Inferior parietal cortex (tissue), 1 donor: ENCODE measurements around the gene KCTD16.
A peak's percentile ranks its signal among the peaks of the same experiment; 100 is the strongest.

Source experiments
- DNase-seq: peaks from one replicate; pipeline ENCODE4 v3.0.0-alpha.2; 2016; ENCODE audit errors: extremely low spot score

KCTD16 gene

DNA sequence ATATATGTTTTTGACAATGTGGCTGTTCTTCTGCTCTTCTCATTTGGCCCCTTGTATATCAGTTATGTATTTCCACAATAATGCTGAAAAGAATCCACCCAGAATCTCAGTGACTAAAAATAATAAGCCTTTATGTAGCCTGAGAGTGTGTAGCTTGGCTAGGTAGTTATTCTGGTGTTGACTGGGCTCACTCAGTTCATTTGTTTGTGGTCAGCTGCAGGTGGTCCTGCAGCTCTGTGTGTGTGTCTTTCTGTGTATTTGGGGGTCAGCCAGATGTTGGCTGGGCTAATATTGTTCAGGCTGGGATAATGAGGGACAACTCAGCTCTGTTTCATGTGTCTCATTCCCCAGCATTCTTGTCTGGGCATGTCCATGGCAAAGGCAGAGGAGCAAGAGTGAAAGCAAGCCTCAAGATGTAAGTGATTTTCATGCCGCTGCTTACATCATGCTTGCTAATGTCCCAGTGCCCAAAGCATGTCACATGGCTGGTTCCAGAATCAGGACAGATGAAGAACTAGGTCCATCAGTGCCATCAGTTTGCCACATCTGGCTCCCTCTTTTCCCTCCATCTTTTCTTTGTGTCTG is 162.8 kb downstream of the KCTD16 start:
- no peak for DNase-seq

DNA sequence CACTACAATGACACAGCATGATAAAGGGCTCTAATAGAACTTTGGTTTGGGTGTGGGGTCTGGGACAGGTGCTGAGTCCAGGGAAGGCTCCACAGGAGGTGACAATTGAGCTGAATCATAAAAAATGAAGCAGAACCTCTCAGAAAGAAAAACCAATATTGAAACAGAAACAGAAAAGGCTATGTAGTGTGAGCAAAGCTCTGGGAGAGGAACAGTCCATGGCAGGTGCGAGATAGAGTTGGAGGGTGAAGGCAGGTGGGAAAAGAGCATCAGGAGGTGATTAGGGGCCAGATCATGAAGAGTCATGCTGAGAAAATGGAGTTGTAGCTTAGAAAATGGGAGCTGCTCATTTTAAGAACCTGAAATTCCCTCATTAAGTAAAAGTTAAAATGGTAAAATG is 164.9 kb downstream of the KCTD16 start:
- DNase-seq, result no peak

DNA sequence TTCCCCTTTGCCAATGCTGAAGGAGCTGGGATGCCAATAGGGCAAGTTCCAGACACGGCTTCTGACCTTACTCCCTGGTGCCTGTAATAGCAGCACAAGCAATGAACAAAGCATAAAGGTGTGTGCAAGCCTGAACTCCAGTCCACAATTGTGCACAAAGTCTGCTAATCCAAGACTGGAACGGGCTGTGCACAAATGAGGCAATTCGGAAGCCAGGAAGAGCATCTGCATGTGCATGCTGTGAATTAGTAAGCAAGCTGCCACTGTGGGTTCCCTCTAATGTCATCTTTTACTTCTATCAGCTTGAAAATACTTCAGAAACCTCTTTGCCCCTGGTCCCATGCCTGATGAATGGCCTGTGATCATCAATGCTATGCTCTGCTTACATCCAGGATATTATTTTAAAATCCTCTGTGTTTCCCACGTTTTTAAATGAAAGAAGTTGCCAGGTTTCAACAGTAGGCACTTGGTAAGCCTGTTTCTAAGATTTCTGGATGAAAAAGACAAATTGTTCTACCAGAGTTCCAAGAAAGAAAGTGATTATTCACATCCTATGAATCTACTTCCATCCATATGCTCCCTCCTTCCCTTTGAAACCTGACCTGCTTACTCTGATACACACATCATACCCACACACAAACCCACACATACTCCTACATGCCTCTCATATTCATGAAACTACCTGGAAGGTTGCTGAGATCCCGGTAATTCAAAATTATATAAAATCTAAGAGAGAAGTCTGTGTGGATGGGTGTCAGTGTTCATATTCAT is 165.7 kb downstream of the KCTD16 start:
- DNase-seq, result peak; percentile 38

DNA sequence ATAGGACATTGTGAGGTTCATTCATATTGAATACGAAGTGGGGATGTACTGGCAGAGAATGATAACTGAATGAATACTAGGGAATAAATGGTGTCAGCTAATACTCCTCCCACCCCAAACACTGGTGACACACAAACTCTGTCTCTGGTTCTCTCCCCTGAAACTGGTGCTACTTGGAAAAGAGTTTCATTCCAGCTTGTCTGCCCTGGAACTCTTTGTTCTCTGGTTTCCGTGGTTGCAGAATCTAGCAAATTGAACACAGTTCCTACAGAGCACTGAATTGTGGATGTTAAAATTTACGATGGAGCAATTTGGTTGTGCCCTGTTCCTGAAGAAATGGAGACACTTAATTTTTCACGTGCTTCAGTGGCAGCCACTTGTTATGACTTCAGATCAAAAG is 181.7 kb downstream of the KCTD16 start:
- DNase-seq, result no peak

DNA sequence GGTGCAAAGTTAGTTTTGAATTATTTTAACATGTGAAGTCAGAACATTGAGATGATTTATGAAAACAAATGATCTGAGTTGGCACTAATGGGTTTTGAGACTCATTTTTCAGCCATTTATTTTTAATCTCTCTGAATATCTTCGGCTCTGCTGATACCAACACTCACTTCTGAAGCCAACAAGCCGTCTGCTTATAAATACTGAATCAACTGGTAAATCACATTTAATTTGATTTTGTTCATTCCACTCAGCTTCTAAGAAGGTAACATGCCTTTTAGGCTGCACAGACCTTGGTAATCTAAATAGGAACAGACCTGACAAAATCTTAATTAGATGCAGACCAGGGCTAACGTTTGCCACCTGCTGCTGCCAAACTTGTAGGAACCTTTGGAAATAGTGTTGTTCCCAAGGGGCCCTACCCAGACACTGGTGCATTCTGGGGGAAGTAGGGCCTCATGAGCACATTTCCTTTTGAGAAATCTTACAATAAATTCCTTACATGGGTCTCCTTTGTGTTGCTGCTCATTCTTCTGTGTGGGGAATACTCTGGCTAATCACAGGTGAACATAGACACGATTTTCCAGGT is 182.2 kb downstream of the KCTD16 start:
- DNase-seq, result no peak

DNA sequence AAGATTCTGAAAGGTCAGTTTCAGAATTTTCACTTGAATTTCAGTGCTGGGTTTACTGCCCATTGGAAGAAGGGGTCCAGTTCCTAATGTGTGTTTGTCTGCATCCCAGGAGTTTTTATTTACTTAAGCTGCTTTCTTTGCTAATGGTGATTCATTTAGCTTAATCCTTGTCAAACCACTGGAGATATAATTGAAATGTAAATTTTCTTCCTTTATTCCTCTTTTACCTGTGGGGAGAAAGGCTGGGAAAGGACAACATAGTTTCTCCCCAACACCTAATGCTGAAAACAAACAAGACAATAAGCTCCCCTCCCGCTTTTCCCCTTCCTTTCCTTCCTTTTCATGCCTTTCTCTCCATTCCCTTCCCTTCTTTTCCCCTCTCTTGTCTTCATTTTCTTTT is 185.8 kb downstream of the KCTD16 start:
- DNase-seq, result no peak

DNA sequence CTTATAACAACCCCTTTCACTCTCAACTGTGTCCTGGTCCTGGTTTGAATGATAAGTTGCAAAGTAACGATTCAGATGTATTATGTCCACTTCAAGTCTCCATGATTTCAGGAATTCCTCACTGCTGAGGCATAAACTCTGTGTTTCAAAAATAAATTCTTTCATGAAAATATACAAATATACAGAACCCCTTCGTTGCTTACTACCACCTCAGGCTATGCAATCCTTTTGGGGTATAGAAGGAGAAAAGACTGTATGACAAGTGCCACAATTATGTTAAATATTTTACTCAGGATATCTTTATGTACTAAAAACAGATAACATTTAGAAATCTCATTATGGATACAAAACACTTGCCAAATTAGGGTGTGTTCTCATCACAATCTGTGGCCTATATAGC is 190.7 kb downstream of the KCTD16 start:
- DNase-seq, result no peak

DNA sequence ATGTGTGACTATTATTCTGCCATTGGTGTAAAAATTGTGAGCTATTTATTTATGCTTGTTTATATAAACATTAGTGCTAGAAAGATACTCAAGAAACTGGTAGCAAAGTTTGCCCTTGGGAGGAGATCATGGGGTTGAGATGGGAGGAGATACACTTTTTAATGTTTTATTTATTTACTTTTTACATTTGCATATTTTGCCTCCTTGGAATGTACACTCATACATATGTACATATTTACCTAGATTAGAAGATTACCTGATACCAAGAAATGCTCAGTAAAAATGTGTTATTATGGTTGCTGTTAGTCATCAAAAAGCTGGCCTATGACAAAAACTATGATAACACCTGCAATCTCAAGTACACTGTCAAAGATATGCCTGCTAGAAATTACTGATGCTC is 195.2 kb downstream of the KCTD16 start:
- DNase-seq, result no peak

DNA sequence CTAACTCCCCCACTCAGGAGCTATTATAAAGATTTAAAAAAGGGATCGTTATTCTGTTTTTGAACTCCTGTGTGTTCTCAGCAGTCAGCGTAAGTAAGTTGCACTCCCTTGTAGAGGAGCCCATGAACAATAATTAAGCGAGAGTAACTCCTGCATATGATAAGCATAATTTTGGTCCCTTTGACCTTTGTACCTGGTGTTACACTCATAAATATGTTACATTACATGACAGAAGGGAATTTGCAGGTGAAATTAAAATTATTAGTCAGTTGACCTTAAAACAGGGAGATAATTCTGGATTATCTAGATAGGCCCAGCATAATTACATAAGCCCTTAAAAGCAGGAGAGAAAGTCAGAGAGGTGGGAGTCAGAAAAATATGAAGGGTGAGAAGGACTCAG is 197.3 kb downstream of the KCTD16 start:
- no peak for DNase-seq

DNA sequence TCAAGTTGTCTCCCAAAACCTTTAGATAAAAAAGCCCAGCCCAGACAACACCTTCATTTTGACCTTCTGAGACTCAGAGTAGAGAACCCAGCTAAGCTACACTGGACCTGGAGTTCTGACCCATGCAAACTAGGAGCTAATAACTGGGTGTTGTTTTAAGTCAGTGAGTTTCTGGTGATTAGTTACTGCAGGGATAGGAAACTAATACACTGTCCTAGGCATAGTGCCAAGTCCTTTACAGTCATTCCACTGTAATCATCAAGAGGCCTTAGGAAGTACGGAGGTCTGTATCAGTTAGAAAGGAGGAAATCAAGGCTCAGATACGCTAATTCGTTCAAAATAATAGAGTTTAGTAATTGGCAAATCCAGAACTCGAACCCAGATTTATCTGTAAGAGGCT is 197.9 kb downstream of the KCTD16 start:
- DNase-seq, result no peak

DNA sequence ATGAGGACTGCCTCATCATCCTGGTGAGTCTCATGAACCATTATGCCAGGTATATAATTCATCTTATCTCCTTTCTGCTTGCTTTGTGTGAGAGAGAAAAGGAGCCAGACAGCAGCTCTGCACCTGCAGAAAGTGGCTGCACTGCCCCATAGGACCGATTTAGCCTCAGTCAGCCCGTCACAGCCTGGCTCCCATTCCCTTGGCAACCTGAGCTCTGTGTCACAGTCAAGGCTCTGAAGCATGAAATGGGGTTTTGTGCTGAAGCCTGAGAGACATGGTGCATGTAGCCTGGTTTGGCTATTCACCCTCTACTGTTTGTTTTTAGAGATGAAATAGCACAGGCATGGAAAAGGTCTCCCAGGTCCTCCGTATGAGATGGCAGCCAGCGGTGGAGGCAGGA is 198.3 kb downstream of the KCTD16 start:
- DNase-seq, result no peak

DNA sequence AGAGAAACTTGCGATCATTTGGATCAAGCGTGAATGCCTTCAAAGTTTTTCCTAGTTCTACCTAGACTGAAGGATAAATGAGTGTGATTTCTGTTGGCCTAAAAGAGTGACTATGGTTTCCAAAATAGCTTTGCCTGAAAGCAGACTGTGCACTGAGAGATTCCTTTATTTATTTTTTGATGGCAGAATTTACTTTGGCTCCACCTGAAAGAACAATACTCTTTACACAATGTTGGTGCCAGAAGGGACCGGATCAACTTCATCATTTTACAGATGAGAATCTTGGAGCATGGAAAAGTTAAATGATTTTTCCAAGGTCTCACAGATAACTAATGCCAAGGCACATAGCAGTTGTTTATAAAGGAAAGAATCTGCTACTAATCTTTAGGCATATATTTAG is 199.6 kb downstream of the KCTD16 start:
- DNase-seq, result no peak

DNA sequence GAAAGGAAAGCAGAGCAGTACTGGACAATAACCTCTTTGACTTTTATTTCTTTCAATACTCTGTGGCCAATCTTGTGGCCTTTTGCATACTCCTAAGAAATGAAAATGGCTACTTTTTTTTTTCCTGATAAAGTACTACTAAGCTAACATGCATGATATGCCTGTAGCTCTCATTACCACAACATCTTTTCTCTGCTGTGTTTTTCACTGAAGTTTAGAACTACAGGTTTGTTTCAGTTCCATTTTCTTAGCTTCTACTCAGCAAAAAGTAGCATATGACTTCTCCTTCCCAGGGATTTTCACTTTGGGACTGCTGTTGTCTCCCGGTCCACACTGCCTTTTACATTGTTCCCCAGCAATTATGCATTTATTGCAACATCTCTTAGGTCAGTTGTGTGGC is 204.0 kb downstream of the KCTD16 start:
- no peak for DNase-seq

DNA sequence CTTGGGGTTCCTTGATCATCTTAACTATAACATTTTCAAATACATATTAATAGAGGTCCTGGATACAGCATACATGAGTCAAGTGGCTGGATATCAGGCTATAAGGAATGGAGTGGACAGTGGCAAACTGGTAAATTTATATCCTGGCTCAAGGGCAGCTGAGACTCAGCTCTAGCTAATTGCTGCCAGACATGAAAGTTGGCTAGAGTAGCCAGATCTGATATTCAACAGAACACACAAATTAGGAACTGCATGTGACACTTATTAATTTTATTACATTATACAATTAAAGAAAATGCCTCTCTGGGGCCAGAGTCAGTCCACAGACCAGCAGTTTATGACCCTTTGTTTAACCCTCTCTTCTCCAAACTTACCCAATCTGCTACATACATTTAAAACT is 206.5 kb downstream of the KCTD16 start:
- DNase-seq, result no peak

DNA sequence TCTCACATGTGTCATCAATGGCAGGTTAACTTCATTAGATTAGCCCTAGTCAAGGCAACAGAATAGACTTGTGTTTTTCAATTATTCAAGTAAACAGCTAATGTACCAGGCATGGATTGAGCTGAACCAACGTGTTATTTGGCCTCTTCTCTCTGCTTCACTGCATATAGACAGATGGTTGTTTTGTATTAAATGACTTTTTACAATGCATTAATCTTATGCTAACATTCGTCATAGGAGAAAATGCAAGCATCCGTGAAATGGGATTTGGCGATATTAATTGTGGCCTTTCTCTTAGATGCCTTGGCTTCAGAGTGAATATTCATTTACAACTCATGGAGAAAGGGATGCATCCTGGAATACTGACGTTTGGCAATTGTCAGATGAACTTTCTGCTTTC is 208.0 kb downstream of the KCTD16 start:
- no peak for DNase-seq

DNA sequence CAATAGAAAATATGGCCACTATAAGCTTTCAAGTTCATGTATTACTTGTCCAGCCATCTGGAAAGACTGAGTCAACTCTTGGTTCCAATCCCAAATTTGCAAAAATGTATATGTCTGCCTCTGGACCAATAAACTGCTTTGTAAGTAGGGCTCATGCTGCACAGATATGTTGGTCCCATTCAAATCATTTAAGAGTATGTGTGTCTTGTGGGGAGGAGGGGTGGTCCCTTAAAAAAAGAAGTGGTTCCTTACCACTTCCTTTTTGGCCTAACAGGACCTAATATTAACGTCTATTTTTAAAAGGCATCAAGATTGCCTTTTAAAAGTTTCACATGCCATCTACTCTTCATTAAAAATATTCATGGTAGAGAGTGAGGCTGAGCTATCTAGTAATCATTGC is 214.9 kb downstream of the KCTD16 start:
- no peak for DNase-seq

DNA sequence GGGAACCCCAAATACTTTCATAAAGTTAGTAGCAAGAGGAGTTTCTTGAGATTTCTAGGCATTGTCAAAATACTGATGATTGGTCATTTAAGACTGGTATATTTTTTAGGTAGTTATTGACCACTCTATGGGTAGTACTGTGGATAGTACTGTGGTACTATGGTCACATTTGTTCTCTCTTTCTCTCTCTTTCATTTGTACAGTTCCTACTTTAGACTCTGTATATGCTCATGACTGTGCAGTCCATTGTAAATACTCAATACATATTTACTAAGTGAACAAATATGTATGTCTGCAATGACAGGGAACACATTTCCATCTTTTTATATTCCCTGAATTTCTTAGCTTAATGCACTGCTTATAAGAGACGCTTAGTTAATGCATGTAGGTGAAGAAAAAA is 215.6 kb downstream of the KCTD16 start:
- no peak for DNase-seq

DNA sequence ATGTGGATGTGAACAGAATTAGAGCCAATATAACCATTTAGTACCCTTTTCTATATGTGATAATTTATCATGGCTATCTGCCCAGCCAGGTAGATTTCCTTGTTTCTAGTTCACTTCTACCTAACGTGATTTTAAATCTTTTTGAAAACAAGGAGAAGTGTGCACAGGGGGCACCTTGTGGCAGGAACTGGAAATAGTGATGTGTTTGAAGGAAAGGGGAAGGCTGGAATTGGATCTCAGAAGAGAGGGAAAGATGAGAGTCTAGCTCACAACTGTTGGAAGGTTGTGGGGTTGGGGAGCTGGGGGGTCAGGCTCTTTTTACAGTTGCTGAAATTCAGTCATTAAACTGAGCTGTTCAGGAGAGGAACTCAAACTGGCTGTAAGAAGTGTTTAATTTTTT is 219.5 kb downstream of the KCTD16 start:
- no peak for DNase-seq

DNA sequence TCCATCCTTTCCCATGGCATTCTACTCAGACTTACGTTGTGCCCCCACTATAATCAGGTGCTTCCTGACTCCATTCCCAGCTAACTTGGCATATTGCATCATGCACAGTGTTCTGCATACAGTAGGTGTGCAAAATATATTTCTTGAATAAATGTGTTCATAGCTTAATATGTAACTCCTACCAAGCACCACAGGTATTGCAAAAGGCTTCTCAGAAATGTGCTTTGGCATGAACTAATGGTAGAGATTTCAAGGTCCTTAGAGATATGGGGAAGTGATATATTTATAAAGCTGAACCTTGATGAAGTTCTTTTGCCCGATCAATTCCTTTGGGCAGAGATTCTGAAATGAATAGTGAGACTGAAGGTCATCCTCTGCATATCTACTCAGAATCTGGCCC is 220.4 kb downstream of the KCTD16 start:
- no peak for DNase-seq

DNA sequence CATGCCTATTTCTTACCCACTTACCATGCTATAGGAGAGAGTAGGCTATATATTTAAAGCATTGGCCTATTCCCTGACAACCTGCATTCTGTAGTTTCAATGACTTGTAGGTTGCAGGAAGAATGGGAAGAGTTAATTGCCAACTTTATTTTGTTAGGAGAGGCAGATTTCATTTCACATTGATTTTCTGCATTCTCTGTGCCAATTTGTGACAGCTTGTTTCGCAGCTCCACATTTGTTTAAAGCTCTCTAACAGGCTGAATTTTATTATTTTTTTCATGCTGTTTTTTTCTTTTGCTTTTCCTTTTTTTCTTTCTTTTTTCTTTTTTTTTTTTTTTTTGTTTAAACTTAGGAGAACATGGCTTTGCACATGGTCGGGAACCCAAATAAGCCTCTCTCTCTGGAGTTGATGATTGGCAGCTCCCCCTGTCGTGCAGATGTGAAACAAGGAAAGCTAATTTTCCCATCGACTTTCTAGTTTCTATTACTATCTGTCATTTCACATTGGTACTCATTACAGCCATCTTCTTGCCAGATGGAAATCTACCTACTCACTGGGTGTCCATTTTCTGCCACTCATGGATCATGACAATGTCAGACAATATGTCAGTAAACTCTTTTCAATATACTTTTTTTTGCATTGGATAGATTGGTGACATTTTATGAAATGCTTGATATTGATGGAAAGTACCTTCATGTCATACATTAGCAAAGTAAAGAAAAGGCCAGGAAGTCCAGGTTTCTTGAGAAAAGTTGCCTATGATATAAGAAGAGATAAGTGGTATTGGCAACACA is 223.2 kb downstream of the KCTD16 start:
- DNase-seq, result no peak

DNA sequence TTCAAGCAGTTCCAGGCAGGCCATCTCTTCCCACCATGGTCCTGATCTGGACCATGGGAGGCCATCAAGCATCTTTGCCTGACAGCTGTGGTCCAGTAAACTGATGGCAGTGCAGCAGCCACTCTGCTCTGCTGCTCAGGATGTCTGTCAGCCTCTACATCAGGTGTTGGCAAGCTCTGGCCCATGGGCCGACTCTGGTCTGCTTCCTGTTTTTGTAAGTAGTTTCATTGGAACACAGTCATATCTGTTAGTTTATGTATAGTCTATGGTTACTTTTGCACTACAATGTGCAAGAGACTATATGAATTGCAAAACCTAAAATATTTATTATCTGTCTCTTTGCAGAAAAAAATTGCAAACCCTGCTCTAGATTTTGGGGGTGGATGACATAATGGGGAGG is 225.0 kb downstream of the KCTD16 start:
- DNase-seq, result no peak

DNA sequence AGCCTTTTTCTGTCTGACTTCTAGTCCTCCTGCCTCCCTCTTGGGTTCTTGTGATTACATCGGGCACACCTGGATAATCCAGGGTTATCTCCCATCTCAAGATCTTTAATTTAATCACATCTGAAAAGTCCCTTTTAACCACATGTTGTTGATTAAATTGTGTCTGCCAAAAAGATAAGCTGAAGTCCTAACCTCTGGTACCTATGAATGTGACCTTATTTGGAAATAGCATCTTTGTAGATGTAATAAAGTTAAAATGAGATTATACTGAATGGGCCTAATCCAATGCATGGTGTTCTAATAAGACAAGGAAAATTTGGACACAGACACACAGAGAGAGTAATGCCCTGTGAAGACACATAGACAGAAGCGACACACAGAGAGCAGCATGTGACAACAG is 232.4 kb downstream of the KCTD16 start:
- no peak for DNase-seq
